Measurements from ENCODE around the gene SUPT3H.

DNA sequence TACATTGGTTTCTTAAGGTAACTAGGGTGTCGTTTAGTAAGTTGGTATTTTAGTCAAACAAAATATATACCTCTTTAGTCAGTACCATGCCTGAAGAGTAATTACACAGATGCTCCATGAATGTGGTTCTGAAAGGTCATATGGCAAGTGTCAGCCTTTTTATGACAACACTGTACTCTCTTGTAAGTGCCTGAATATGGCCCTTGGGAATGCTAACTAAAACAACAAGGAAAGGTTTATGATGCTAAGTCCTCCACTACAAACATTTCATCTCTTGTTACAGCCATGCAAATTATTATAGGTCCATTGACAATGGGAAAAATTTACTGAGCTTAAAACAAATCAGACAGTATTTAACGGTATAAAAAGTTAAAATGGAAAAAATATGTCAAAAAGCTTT, 39.0 kb upstream of the SUPT3H start:
- TF ChIP-seq, protein P1, sequence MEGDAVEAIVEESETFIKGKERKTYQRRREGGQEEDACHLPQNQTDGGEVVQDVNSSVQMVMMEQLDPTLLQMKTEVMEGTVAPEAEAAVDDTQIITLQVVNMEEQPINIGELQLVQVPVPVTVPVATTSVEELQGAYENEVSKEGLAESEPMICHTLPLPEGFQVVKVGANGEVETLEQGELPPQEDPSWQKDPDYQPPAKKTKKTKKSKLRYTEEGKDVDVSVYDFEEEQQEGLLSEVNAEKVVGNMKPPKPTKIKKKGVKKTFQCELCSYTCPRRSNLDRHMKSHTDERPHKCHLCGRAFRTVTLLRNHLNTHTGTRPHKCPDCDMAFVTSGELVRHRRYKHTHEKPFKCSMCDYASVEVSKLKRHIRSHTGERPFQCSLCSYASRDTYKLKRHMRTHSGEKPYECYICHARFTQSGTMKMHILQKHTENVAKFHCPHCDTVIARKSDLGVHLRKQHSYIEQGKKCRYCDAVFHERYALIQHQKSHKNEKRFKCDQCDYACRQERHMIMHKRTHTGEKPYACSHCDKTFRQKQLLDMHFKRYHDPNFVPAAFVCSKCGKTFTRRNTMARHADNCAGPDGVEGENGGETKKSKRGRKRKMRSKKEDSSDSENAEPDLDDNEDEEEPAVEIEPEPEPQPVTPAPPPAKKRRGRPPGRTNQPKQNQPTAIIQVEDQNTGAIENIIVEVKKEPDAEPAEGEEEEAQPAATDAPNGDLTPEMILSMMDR (IDR thresholded peaks at IDR 0.05), result no peak
- TF ChIP-seq POLR2AphosphoS5 (IDR thresholded peaks at IDR 0.05), result no peak
